Measurements from ENCODE around the gene TNNT2. TPM values are rescaled to one million over a fixed set of nuclear protein-coding genes. Genes with fewer than 3 reads are reported as not detected.

TNNT2 gene
- total and polyA plus RNA-seq, 2 of the 13 experiments (the other 11 are each of a cell fraction or from before 2014, with no cell fraction given) = 0.20 to 0.63 TPM

DNA sequence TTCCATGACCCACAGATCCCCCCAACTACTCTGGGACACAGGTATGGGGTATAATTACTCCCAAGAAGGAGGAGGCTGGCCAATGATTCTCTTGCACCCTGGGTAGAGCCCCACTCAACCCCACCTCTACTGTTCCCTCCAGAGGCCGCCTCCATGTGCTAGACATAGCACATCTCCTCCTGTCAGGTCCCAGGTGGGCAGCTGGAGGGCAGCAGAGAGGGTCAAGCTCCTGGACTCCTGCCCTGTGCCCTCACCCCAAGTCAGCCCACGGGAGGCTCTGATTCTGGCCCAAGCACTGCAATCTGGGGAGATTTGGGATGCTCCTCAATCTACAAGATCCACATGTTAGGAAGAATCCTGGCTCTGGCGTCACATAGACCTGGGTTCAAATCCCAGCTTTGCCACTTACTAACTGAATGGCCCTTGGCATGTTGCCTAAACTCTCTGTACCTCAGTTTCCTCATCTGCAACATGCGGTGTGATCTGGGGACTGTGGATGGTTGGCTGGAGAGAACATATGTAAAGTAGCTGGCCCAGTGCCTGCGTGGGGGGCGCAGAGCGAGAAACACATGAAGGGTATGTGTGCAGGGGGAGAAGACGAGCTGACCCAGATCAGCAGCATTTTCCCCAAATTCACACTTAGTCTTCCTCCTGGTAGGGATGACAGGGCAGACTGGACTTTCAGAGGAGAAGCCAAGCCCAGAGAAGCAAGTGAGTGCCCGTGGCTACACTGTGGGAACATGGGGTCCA, 23.2 kb downstream of the TNNT2 start (continued):
- TF ChIP-seq, protein P1, sequence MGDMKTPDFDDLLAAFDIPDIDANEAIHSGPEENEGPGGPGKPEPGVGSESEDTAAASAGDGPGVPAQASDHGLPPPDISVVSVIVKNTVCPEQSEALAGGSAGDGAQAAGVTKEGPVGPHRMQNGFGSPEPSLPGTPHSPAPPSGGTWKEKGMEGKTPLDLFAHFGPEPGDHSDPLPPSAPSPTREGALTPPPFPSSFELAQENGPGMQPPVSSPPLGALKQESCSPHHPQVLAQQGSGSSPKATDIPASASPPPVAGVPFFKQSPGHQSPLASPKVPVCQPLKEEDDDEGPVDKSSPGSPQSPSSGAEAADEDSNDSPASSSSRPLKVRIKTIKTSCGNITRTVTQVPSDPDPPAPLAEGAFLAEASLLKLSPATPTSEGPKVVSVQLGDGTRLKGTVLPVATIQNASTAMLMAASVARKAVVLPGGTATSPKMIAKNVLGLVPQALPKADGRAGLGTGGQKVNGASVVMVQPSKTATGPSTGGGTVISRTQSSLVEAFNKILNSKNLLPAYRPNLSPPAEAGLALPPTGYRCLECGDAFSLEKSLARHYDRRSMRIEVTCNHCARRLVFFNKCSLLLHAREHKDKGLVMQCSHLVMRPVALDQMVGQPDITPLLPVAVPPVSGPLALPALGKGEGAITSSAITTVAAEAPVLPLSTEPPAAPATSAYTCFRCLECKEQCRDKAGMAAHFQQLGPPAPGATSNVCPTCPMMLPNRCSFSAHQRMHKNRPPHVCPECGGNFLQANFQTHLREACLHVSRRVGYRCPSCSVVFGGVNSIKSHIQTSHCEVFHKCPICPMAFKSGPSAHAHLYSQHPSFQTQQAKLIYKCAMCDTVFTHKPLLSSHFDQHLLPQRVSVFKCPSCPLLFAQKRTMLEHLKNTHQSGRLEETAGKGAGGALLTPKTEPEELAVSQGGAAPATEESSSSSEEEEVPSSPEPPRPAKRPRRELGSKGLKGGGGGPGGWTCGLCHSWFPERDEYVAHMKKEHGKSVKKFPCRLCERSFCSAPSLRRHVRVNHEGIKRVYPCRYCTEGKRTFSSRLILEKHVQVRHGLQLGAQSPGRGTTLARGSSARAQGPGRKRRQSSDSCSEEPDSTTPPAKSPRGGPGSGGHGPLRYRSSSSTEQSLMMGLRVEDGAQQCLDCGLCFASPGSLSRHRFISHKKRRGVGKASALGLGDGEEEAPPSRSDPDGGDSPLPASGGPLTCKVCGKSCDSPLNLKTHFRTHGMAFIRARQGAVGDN (CRISPR knock-in tag; IDR thresholded peaks at IDR 0.05) = no peak
- no peak for TF ChIP-seq SRSF9 (IDR thresholded peaks at IDR 0.05; ENCODE audit: borderline replicate concordance, insufficient read depth, low read depth, low read length, poor library complexity, severe bottlenecking)

DNA sequence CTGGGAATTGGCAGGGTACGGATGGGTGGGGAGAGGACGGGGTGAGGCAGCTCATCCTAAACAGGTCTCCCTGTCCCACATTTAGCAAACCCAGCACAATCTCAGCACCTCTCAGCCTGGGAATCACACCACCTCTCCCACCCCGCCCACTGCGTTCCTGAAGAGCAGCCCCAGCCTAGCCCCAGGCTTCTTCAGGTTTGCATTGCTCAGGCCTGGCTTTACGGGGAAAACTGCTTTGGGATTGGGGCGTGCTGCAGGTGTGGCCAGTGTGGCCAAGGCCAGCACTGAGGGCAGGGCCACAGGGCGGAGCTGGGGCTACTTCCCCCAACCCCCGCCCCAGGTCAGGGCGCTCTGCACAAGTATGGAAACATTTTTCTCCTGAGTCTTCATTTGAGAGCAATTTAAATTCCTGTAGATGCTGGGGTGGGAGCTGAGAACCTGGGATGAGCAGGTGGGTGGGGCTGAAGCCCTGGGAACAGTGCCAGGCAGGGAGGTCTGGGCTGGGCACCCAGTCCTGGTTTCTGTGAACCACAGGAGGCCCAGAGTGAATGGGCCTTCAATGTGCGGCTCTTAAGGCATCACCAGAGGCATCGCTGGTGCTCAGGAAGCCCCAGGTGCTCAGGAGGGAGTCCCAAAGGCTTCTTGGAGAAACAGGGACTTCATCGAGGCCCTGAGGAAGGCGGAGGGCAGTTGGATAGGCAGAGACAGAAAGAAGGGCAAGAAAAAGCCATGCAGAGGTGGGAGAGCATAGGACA, 24.1 kb downstream of the TNNT2 start:
- Histone ChIP-seq H3K4me1 (ENCODE audit: insufficient read depth, low read length) (no peaks in the 10 kb centered on the region), H2AFZ (ENCODE audit: low read length) (no peak overlapping the region), H3K4me2 (ENCODE audit: low read depth, low read length) (no peak overlapping the region), H3K9ac (ENCODE audit: insufficient read depth, low read depth, low read length) (no peak overlapping the region), H4K20me1 (ENCODE audit: insufficient read depth, low read length) (no peaks in the 10 kb centered on the region), H3K36me3 (replicated peaks in 1 of 2; ENCODE audit: control insufficient read depth in 1 of 2, insufficient read depth in 2 of 2, low read length in 2 of 2) (no peaks in the 10 kb centered on the region), H3K79me2 (ENCODE audit: insufficient read depth, low read length) (no peaks in the 10 kb centered on the region), H3K9me3 (ENCODE audit: low read length) (no peaks in the 10 kb centered on the region), H3K27me3 (ENCODE audit: control insufficient read depth in 1 of 2, insufficient read depth in 2 of 2, low read length in 2 of 2) (peaks cover 2 to 27% of the 10 kb centered on the region in 2 experiments), H3K4me3 (replicated peaks in 1 of 3; ENCODE audit: insufficient read depth in 1 of 3, low read depth in 2 of 3, low read length in 3 of 3) (no peak overlapping the region), H3K27ac (ENCODE audit: extremely low read length, insufficient read depth, low read length) (no peak overlapping the region)
- WGBS (ENCODE audit: low lambda C conversion rate) = 32% methylated on average over 10 of the region's 13 CpGs
- in situ Hi-C loops (cut with HindIII; ENCODE audit: extremely low pct_ligation_motif_present, low pct_unique_long_range_greater_than_20kb) = no loop called here
- CTCF ChIA-PET (ENCODE audit: low intra/inter-chr PET ratio, low total read pairs) = no interaction called here
- intact Hi-C loops (cut with micrococcal nuclease; ENCODE audit: unreplicated experiment) = no loop called here
- POLR2A ChIA-PET = no interaction called here
- no peak for ATAC-seq
- DNase-seq (ENCODE audit: low spot score) = no peak
- no TSS peak for BruUV-seq (replicated peaks)
- no peak for FAIRE-seq
- TF ChIP-seq ZNF678 (CRISPR knock-in tag; IDR thresholded peaks at IDR 0.05) (no peak), KLF15 (CRISPR knock-in tag; IDR thresholded peaks at IDR 0.05; ENCODE audit: borderline replicate concordance) (no peak), SMAD1 (CRISPR knock-in tag; IDR thresholded peaks at IDR 0.05; ENCODE audit: borderline replicate concordance, low read depth) (no peak), HMG20A (CRISPR knock-in tag; IDR thresholded peaks at IDR 0.05; ENCODE audit: borderline replicate concordance) (no peak), MIXL1 (CRISPR knock-in tag; IDR thresholded peaks at IDR 0.05) (no peak), IKZF4 (CRISPR knock-in tag; IDR thresholded peaks at IDR 0.05; ENCODE audit: borderline replicate concordance, low read depth, not compliant biosample characterization) (no peak), ZNF451 (CRISPR knock-in tag; IDR thresholded peaks at IDR 0.05) (no peak), EED (CRISPR knock-in tag; IDR thresholded peaks at IDR 0.05) (no peak), ATF3 (CRISPR knock-in tag; IDR thresholded peaks at IDR 0.05) (no peak), CC2D1A (CRISPR knock-in tag; IDR thresholded peaks at IDR 0.05) (no peak), MNT (IDR thresholded peaks at IDR 0.05) (no peak), PRPF4 (IDR thresholded peaks at IDR 0.05; ENCODE audit: low read depth, low read length, poor library complexity, severe bottlenecking) (no peak)
